ENCODE results near the gene ADK. TPM values are rescaled to one million over a fixed set of nuclear protein-coding genes. Genes with fewer than 3 reads are reported as not detected.

The ADK gene
- total RNA-seq, 1 donor from 2014 or later = 53.0 TPM

DNA sequence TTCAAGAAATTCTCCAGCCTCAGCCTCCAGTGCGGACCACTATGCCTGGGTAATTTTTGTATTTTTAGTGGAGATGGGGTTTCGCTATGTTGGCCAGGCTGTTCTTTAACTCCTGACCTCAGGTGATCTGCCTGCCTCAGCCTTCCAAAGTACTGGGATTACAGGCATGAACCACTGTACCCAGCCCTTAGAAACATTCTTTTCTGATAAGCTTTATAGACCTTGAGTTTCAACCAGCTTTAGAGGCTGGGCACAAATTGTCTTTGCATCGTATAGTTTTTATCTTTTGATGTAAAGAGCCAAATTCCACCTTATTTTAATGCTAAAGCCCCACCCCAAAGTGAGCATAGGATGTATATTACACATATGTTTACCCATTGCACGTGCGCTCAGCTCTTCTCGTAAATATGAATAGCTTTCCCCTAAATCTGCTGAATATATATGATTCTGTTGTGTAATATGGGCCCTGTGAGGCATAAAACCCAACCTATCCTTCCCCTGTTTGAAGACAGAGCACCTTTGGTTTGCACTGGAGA lies 124.8 kb downstream of the ADK start:
- Histone ChIP-seq H3K4me3 (no peak overlapping the region), H3K27me3 (no peaks in the 10 kb centered on the region), H3K27ac (no peak overlapping the region), H3K4me1 (no peaks in the 10 kb centered on the region), H3K9me3 (no peaks in the 10 kb centered on the region), H3K36me3 (no peaks in the 10 kb centered on the region)
- TF ChIP-seq CTCF (IDR thresholded peaks at IDR 0.05) = no peak
- intact Hi-C loops (cut with DNase I) = no loop called here
- no peak for ATAC-seq
- no peak for DNase-seq

GRCh38 chr10:74276416-74276815 lies 125.4 kb downstream of the ADK start:
- Histone ChIP-seq H3K4me1 (no peaks in the 10 kb centered on the region), H3K9me3 (no peaks in the 10 kb centered on the region), H3K27ac (no peak overlapping the region), H3K4me3 (no peak overlapping the region), H3K36me3 (no peaks in the 10 kb centered on the region), H3K27me3 (no peaks in the 10 kb centered on the region)
- no peak for ATAC-seq
- TF ChIP-seq CTCF (IDR thresholded peaks at IDR 0.05) = no peak
- no peak for DNase-seq
- intact Hi-C loops (cut with DNase I) = no loop called here

GRCh38 chr10:74282151-74282847 lies 131.3 kb downstream of the ADK start:
- intact Hi-C loops (cut with DNase I) = no loop called here
- ATAC-seq (no peak), DNase-seq (no peak)
- no peak overlapping the region for H3K27ac ChIP-seq
- no peak for TF ChIP-seq CTCF (IDR thresholded peaks at IDR 0.05)
- H3K27me3 ChIP-seq = no peaks in the 10 kb centered on the region
- no peaks in the 10 kb centered on the region for H3K36me3 ChIP-seq
- no peaks in the 10 kb centered on the region for H3K9me3 ChIP-seq
- H3K4me3 ChIP-seq = no peak overlapping the region
- no peaks in the 10 kb centered on the region for H3K4me1 ChIP-seq

GRCh38 chr10:74282848-74283210 lies 131.8 kb downstream of the ADK start:
- Histone ChIP-seq H3K9me3 (no peaks in the 10 kb centered on the region), H3K4me3 (no peak overlapping the region), H3K4me1 (no peaks in the 10 kb centered on the region), H3K27me3 (no peaks in the 10 kb centered on the region), H3K36me3 (no peaks in the 10 kb centered on the region), H3K27ac (no peak overlapping the region)
- DNase-seq (no peak), ATAC-seq (no peak)
- no peak for TF ChIP-seq CTCF (IDR thresholded peaks at IDR 0.05)
- intact Hi-C loops (cut with DNase I) = no loop called here

DNA sequence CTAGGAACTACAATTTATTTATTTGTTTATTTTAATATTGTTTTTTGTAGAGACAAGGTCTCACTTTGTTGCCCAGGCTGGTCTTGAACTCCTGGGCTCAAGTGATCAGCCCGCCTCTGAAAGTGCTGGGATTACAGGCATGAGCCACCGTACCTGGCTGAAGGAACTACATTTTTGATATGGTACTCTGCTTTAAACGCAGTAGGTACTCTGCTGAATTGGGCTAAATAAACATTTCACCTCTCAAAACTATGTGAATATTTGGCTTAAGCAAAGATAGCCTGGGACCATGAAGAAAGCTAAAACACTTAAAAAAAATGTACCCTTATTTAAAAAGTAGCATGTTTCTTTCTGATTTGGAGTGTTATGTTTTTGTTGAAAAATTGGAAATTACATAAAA lies 138.2 kb downstream of the ADK start:
- ATAC-seq (peak; percentile 55), DNase-seq (no peak)
- no peaks in the 10 kb centered on the region for H3K9me3 ChIP-seq
- peaks cover 3% of the 10 kb centered on the region for H3K4me1 ChIP-seq
- intact Hi-C loops (cut with DNase I) = no loop called here
- TF ChIP-seq CTCF (IDR thresholded peaks at IDR 0.05) = no peak
- H3K27me3 ChIP-seq = no peaks in the 10 kb centered on the region
- no peaks in the 10 kb centered on the region for H3K36me3 ChIP-seq
- H3K4me3 ChIP-seq = no peak overlapping the region
- no peak overlapping the region for H3K27ac ChIP-seq

Data from upper lobe of right lung (tissue), 1 donor.